Forelimb muscle (tissue), 1 donor: ENCODE results near the gene SMURF1. TPM values are rescaled to one million over a fixed set of nuclear protein-coding genes. Genes with fewer than 3 reads are reported as not detected.
"Not testable (repeated sequence)": the region's sequence is repeated elsewhere in the genome, so short reads cannot be mapped to it uniquely, and the experiment has no call there.

Experiments used
- DNase-seq: peaks from one replicate; pipeline ENCODE4 v3.0.0-alpha.2; 2013; ENCODE audit warnings: low read depth
- polyA plus RNA-seq: library from polyadenylated mRNA; unstranded; fragments of 120-200 nt; gene quantifications from one replicate; pipeline ENCODE4 v1.2.1, GENCODE V29; 2013; ENCODE audit not compliant: insufficient read length

SMURF1 gene
- polyA plus RNA-seq, 1 donor: 8.8 TPM

GRCh38 chr7:99121496-99122021 lies 22.3 kb downstream of the SMURF1 start:
- DNase-seq: no peak

DNA sequence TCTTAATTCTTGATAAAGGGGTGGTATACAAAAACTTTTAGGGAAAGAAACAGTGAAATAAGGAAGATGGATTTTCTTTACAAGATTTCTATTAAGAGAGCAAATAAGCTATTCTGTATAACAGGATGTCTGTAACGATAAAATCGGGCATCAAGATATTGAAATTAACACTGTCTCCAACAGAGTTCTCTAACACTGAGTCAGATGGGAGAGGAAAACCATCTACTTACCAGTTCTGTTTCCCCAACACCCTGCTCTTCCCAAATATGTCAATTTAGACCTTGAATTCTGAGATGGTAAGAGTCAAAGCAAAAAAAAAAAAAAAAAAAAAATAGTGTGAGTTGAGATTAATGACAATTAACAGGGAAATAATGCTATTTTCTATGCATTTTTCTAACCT lies 23.0 kb downstream of the SMURF1 start:
- DNase-seq: no peak

GRCh38 chr7:99120501-99120900 lies 23.4 kb downstream of the SMURF1 start:
- DNase-seq: no peak

DNA sequence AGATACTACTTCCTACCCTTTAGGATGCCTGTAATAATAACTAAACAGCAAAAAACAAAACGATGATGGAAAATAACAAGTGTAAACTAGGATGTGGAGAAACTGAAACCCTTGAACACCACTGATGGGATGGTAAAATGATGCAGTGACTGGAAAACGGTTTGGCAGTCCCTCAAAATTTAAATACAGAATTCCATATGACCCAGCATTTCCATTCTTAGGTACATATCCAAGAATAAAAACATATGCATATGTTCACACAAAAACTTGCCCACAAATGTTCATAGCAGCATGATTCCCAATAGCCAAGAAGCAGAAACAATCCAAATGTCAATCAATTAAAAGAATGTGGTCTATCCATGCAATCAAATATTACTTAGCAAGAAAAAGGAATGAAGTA lies 25.8 kb downstream of the SMURF1 start:
- no peak for DNase-seq

- DNase-seq: no peak
Measured at GRCh38 chr7:99116144-99116543, 27.8 kb downstream of the SMURF1 start.

DNA sequence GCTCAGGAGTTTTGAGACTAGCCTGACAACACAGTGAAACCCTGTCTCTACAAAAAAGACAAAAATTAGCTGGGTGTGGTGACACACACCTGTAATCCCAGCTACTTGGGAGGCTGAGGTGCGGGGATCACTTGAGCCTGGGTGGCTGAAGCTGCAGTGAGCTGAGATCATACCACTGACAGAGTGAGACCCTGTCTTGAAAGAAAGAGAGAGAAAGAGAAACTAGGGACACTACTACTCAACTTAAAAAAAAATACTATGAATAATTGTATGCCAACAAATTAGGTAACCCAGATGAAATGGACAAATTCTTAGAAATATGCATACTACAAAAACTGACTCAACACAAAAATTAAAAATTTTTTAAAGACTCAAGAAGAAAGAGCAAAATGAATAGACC lies 28.5 kb downstream of the SMURF1 start:
- no peak for DNase-seq

DNA sequence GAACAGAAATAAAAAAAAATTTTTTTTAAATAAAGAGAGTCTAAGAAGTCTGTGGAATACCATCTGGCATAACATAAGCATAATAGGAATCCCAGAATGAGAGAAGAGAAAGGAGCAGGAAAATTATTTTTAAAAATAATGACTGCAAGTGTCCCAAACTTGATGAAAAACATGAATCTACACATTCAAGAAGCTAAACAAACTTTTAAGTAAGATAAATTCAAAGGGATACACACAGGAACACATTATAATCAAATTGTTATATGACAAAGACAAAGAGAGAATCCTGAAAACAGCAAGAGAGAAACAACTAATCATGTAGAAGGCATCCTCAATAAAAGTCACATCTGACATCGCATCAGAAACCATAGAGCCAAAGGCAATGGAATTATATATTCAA lies 30.9 kb downstream of the SMURF1 start:
- no peak for DNase-seq

DNA sequence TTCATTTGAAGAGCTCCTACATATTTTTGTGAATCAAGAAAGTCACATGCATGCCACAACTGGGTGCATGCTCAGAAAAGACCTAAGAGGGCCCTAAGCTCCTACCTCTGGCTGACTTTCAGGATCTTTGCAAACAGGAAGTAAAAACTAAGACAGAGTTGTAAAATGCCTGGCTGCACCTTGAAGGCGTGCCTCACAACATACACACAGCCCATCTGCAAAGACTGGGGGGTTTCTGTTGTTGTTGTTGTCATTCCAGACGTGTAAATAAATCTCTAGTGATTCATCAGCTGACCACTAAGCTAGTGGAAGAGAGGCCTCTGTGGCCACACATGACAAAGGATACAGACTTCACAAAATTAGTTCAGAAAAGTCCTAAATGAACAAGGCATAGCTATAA lies 31.8 kb downstream of the SMURF1 start:
- no peak for DNase-seq

DNA sequence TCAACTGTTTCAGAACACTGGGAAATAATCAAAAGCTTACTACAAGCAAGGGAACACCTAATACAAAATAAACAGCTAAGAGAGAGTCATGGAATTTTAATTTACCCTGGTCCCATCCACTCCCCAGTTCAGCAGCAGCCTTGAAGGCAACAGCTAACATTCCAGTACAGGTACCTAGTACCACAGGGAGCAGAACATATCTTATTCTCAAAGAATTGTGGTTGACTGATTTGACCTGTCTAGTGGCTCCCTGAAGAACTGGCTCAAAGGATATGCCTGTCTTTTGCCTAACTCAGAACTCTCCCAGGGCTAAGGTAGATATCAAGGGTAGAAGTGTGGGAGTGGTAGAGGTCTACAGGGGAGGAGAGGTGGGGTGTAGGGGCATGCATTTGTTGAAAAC lies 32.3 kb downstream of the SMURF1 start:
- no peak for DNase-seq

- DNase-seq: no peak
Measured at GRCh38 chr7:99109108-99110051, 34.5 kb downstream of the SMURF1 start.

GRCh38 chr7:99108613-99109012 lies 35.3 kb downstream of the SMURF1 start:
- no peak for DNase-seq

GRCh38 chr7:99106821-99107241 lies 37.1 kb downstream of the SMURF1 start:
- no peak for DNase-seq

- DNase-seq: no peak
Measured at GRCh38 chr7:99106411-99106810, 37.5 kb downstream of the SMURF1 start.

DNA sequence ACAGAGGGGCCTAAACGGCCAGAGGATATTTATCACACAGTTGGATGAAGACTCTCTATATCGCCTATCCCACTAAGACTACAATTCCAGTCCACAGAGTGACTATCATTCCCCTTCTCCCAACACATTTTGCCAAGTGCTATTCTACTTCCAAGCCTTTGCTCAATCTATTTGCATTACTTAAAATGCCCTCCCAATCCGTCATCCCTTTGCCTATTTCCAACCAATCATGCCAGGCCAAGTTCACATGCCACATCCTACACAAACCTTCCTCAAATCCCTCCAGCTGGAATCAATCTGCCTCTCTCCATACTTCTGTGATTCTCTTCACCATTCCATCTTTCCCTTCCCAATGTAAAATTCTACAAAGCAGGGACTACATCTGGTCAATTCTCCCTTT lies 38.2 kb downstream of the SMURF1 start:
- DNase-seq: no peak

GRCh38 chr7:99104631-99105030 lies 39.3 kb downstream of the SMURF1 start:
- no peak for DNase-seq

- DNase-seq: not testable (repeated sequence)
Measured at GRCh38 chr7:99103836-99104235, 40.1 kb downstream of the SMURF1 start.

DNA sequence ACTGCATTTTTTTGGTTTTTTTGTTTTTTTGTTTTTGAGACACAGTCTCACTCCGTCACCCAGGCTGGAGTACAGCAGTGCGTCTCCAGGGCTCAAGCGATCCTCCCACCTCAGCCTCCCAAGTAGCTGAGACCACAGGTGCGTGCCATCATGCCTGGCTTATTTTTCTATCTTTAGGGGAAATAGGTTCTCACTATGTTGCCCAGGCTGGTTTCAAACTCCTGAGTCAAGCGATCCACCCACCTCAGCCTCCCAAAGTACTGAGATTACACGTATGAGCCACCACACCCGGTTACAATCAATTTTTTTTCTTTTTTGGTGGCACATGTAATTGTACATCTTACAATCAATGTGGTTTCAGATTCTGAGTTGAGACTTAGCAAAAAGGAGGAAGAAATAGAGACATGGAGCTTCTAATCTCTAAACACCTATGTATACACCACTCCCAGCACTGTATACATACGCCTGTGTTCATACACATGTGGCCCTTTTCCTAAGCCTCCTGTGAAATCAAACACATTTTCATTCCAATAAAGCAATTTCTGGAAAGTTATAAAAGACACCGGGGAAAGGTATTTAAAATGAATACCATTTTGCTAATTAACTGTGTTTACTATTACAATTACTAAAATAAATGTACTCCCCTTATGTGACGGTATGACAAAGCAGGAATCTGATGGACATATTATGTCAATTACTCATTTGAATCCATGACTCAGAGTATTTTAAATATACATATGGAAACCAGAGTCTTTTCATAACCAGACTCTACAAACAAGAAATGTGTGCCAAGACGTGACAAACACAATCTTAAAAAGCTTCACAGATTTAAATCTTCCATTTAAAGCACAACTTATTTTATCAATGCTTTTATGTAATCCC lies 40.9 kb downstream of the SMURF1 start:
- DNase-seq: no peak

DNA sequence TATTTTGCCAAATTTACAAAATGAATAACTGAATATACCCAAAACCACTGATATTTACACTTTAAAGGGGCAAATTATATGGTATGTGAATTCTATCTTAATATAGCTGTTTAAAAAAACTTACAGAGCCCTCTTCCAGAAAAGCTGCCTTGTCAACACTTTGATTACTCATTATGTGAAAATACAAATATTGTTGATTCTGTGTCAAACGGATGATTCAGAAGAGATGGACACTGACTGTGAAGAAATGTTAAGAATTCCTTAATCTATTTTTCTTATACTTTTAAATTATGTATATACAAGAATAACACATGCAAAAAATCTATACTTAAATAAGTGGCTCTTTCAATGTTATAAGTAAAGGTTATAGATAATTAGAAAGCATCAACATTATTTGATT lies 41.5 kb downstream of the SMURF1 start:
- no peak for DNase-seq

- not testable (repeated sequence) for DNase-seq
Measured at GRCh38 chr7:99101516-99101915, 42.4 kb downstream of the SMURF1 start.

- DNase-seq: no peak
Measured at GRCh38 chr7:99099499-99100077, 44.3 kb downstream of the SMURF1 start.

- DNase-seq: no peak
Measured at GRCh38 chr7:99098824-99099498, 44.9 kb downstream of the SMURF1 start.
